IPS-18c (cell line): Measurements from ENCODE around the gene DLG4.
A peak's percentile ranks its signal among the peaks of the same experiment; 100 is the strongest.

ENCODE experiments used
- H3K4me3 ChIP-seq: 2 replicates; pipeline ENCODE4 v1.7.0; 2013; ENCODE audit warnings: low read depth, mild to moderate bottlenecking, low read length, moderate library complexity; ENCODE audit not compliant: insufficient read depth
- H3K9me3 ChIP-seq: one replicate; pipeline ENCODE4 v1.6.1; 2013; ENCODE audit warnings: mild to moderate bottlenecking, low read length, moderate library complexity; ENCODE audit not compliant: control insufficient read depth, insufficient read depth

The DLG4 gene

DNA sequence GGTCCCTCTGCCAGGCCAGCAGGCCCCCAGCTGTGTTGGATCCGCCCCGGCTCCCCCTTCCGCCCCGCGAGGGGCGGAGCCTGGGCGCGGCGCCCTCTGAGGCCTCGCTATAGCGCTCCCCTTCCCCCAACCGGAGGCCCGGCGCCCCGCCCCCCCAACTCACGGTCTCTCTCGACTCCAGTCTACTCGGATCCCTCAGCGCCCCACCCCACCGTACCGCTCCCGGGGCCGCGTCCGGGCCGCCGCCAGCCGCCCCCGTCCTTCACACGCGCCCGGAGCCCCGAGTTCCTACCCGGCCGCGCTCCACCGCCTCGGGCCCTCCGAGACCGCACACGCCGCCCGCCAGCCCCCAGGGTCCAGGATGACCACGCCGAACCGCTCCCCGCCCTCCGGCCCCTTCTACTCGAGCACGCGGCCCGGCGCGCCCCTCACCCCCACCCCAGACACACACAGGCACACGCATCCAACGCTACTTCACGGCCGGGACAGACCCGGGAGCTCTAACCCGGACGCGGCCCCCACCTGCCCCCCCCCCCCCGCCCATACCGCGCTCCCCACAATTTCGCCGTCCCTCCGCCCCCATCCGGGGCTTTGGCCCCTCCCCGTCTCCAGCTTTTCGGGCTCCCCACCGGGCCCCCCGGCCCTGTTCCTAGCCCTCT lies 18.3 kb upstream of the DLG4 start:
- Histone ChIP-seq H3K9me3 (no peaks in the 10 kb centered on the region), H3K4me3 (peak overlapping the region; percentile 96)

DNA sequence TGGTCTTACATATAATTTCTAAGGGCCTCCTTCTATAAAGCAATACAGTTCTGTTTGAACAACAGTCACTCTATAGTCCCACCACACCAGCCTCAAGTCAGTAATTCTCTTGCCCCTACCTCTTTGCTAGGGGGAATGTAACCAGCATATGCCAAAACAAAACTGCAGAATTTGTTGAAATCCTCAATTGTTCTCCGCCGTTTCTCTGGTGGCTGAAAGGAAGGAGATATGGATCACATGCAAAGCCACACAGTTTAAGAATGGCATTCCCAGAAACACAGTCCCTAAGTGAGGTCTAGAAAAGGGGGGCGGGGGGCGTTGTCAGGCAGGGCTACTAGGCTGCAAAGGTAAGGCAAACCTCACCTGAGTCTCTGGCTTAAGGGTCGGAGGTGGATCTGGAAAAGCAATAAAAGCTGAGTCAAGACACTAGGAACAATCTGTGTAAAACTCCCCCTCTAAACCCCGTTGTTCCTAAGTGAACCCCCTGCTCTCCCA lies 17.7 kb upstream of the DLG4 start:
- no peaks in the 10 kb centered on the region for H3K9me3 ChIP-seq
- peak overlapping the region; percentile 75 for H3K4me3 ChIP-seq

DNA sequence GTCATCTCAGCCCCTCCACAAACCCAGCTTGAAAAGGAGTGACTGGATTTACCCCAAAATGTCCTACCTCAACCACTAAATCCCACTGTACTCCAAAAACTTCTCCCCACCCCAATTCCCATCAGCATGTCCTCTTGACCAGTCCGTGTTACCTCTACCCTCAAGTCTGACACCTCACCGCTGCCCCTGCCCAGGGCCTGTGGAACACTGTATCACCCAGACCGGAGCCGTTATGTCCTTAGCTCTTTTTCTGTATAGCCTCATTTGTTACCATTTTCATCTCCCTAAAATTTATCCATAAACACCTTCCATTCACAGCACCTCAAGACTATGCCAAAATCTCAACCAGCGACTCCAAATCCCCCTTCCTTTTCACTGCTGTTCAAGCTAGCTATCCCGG lies 17.2 kb upstream of the DLG4 start:
- no peaks in the 10 kb centered on the region for H3K9me3 ChIP-seq
- no peak overlapping the region for H3K4me3 ChIP-seq

DNA sequence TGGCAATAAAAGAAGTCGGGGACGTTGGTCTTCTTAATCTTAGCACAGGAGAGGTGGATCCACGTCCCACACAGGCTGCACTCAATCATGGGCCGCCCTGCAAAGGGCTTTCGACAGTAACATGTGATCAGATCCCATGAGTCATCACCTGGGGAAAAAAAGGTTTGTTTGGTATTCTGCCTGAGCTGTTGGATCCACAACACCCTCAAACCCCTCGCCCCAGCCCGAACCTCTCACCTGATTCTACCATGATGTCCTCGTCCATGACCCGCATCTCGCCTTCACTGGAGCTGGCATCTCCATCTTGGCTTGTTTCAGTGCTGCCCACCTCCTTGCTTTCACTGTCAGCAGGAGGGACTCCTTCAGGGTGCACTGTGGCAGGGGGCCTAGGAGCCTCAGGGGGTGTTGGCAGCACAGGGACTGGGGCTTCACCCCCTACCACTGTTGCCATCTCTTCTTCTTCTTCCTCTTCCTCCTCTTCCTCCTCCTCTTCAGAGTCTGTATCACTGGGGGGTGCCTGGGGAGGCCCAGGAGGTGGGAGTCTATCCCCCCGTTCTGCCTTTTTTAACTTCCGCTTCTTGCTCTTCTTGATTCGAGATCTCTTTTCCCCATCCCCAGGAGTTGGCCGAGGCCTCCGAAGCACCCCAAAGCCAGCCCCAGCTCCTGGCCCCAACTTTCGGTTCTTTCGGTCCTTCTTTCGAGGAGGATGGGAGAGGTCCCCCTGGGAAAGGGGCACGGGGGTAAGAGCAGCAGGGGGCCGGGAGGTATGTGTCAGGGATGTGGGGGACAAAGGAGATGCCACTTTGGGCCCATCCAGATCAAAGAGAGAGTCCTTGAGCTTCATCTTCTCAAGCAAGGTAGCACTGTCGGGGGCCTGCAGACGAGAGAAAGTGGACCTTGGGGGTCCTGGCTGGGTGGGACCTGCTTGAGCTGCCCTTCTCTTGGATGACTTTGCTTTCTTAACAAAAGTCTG lies 16.3 kb upstream of the DLG4 start:
- H3K9me3 ChIP-seq, result no peaks in the 10 kb centered on the region
- no peak overlapping the region; the same call in 1 of the 2 replicates for H3K4me3 ChIP-seq

DNA sequence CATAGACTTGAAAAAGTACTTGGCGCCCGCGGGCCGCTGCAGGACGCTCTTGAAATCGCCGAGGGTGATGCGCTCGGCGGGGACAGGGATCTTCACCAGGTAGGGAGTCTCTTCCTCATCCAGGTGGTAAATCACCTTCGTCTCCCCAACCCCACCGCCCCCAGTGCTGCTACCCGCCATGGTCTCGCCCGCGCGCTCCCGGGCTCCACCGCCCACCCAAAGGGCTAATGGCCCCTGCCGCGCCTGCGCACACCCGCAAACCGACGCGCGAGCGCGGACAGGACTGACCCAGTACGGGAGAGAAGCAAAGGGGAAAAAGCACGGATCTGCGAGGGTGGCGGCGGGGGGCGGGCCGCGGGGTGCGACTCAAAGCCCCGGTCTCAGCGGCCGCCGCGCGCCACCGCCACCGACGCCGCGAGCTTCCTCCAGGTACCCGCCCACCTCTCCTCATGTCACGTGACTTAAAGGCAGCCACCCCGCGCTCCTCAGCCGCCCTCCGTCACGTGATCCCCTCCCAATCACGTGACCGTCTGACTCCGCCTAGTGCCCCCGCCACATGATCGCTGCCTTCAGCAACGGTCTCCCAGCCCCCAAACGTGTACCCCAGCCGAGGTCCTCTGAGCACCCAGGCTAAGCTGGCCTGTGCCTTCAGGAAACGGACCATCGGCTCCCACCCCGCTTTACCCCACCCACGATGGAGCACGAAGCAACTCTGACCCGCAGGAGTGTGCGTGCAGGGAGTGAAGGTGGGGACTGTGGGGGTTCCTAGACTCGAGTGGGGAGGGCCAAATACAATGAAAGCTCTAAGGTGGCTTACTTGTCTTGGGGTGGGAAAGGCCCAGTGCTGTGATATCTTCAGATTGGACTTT lies 14.7 kb upstream of the DLG4 start, which contains the start of gene DVL2:
DVL2 (minus strand) TSS at position 435 of the 869 bp plus-strand sequence; CDS start at position 180, 255 bp downstream.
- H3K4me3 ChIP-seq, result peak within 1 kb of the TSS; percentile 82
- H3K9me3 ChIP-seq, result no peaks in the 10 kb centered on the region

DNA sequence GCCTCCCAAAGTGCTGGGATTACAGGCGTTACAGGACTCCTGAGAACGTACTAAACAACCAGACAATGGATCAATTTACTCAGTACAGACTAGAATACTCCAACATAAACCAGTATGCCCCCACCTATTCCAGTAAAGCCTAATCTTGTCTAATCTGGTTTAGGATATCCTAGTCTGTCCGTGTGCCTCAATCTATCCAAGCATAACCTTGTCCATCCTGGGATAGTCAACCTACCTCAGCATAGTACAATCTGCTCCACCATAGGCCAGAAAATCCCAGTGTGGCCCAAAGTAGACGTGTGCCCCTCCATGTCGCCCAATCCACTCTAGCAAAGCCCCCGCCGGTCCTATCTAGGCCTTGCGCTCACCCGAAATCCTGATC lies 14.1 kb upstream of the DLG4 start:
- Histone ChIP-seq H3K4me3 (peak overlapping the region; percentile 82), H3K9me3 (no peaks in the 10 kb centered on the region)

DNA sequence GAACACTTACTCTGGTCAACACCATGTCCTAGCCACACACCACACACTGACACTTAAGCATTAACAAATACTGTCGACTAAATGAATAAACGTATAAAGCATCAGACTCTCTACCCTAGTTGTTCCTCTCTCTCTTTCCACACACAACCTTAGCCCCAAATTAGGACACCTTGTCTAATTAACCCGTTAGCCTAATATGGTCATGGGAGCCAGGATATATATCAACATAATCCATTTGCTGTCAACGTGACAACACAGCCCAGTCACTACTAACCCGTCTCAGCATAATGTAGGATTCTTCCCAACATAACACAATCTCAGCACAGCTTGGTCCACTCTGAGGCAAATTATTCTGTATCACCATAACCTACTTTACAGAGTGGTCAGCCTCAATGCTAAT lies 12.5 kb upstream of the DLG4 start:
- H3K4me3 ChIP-seq, result no peak overlapping the region
- no peaks in the 10 kb centered on the region for H3K9me3 ChIP-seq

DNA sequence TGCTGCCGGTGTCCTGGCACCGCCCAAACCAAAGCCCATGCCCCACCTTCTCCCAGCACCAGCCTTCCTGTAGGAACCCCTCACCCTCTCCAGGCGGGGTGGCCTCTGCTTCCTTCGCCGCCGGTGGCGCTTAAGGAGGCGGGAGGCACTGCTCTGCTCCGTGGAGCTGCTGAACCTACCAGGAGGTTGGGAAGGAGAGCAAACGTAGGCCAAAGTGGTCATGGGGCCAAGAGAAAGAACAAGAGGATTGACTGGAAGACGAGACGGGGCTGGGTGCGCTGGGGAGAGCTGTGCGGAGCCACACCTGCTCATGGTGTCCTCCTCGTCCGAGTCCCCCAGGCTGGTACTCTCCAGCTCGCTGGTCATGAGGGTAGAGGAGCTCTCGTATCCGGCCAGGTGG lies 9.9 kb upstream of the DLG4 start:
- H3K9me3 ChIP-seq, result no peaks in the 10 kb centered on the region
- H3K4me3 ChIP-seq, result no peak overlapping the region

DNA sequence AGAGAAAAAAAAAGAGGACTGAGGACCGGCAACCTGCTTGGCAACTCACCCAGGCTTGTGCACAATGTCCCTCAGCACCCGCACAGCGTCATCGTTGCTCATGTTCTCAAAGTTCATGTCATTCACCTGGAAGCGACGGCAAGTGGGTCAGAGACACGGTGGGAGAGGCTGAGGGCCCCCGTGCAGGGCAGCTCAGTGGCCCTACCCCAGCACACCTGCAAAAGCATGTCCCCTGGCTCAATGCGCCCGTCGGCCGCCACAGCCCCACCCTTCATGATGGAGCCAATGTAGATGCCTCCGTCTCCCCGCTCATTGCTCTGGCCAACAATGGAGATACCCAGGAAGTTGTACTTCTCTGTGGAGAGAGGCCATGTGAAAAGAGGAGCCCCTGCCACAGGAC lies 9.3 kb upstream of the DLG4 start:
- H3K4me3 ChIP-seq, result no peak overlapping the region
- H3K9me3 ChIP-seq, result no peaks in the 10 kb centered on the region

DNA sequence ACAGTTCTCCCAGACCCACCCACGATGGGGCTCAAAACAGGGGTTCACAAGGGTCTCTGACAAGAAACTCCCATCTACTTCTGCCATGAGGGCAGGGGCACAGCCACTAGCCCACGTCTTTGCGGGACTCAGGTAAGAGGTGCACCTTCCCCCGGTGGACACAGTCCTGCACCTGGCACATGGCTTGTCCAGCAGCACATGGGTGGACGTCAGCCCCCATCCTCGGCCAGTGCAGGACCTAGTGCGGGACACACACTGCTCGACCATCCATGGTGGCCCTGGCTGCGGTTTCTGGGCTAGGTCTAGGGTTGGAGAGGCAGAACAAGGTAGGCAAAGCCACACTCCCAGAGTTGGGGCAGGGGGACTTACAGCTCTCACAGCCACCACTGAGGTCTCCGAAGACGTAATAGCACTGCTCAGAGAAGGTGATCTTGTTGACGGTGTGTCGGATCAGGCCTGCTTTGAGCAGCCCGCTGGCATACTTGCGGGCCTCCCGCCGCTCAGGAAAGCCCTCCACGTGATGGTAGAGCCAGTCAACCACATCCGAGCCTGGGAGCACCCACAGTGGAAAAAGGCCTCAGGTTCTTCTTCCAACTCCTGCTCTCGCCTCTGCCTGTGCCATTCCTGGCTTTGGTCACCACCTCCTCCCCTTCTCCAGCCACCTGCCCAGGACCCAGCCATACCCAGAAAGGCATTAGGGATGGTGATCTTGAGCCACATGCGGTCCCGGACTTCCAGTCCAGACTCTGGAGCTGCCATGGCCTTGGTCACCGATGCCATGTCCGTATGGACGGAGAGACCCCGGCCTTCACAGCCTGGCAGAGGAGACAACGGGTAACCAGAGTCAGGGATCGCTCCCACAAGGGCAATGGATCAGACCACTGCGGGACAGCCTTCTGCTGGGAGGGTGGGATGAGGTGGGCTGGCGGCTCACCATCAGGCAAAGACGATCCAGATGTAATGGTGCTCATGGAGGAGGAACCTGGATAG lies 7.4 kb upstream of the DLG4 start:
- no peaks in the 10 kb centered on the region for H3K9me3 ChIP-seq

DNA sequence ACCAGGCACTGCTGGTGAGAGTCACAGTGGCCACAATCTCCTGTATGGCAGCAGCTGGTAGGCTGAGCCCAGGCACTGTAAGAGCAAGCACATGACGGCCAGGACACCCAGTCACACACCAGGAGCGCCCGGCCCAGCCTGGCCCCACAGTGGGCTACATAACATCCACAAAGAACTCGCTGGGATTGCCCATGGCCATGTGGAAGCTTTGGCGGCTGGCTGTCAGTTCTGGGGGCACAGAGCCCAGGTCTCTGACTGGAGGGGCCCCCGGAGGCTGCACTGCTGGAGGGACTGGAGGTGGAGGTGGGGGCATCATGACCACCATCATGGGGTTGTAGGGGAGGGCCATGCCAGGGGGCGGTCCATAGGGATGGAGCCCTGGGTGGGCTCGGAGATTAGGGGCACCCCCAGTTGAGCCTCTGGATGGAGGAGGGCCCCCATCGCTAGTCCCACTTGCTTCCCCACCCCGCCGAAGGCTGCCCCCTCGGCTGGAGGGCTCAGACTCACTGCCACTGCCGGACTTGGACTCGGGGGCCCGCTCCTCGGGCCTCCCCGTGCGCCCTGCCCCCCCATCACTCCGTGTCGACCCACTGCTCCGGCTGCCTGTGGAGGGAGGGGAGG lies 6.2 kb upstream of the DLG4 start:
- H3K9me3 ChIP-seq, result no peaks in the 10 kb centered on the region
- H3K4me3 ChIP-seq, result no peak overlapping the region

More for the DNA sequence above, 7.4 kb upstream of the DLG4 start:
- H3K4me3 ChIP-seq, result no peak overlapping the region

DNA sequence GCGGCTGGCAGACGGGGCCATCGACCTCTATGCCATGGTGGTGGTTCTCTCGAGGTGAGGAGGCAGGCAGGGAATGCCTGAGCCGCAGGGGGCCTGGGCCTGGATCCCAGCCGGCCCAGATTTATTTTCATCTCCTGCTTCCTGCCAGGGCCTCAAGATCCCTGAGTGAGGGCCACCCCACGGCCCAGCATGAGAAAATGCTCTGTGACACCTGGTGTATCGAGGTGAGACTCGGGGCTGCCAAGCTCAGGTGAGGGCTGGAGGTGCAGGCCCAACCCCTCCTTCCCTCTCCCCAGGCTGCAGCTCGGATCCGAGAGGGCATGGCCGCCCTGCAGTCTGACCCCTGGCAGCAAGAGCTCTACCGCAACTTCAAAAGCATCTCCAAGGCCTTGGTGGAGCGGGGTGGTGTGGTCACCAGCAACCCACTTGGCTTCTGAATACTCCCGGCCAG lies 5.0 kb upstream of the DLG4 start:
- no peak overlapping the region for H3K4me3 ChIP-seq
- H3K9me3 ChIP-seq, result no peaks in the 10 kb centered on the region

DNA sequence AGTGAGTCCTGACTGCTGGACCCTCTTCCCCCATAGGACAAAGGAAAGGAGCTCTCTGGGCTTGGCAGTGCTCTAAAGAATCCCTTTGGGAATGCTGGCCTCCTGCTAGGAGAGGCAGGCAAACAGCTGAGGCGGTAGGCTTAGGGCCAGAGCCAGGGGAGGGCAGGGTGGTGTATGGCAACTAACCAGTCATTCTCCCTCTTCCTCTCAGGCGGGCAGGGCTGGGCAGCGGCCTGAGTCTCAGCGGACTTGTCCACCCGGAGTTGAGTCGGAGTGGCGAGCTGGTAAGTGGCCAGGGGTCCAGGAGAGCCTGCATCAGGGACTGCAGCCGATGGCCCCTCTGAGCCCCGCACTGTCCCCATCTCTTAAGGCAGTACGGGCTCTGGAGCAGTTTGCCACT lies 4.5 kb upstream of the DLG4 start:
- H3K9me3 ChIP-seq, result no peaks in the 10 kb centered on the region
- no peak overlapping the region for H3K4me3 ChIP-seq

DNA sequence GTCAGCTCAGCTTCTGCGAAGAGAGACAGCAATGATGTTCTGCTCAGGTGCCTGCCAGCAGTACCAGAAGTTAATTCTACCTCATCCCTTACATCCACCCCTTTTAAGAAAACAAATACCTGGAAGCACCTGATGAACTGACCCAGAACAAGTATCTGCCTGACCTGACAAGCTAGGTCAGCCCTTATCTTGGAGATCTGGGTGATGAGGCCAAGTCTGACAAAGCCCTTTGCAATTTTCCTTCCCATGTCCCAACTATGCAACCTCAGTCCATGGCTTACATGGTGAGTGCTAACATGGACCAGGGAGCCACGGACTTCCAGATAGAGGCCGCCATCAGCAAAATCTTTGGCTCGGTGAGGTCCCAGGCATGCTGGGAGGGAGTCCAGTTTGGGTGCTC lies 3.7 kb upstream of the DLG4 start:
- Histone ChIP-seq H3K9me3 (no peaks in the 10 kb centered on the region), H3K4me3 (no peak overlapping the region)

DNA sequence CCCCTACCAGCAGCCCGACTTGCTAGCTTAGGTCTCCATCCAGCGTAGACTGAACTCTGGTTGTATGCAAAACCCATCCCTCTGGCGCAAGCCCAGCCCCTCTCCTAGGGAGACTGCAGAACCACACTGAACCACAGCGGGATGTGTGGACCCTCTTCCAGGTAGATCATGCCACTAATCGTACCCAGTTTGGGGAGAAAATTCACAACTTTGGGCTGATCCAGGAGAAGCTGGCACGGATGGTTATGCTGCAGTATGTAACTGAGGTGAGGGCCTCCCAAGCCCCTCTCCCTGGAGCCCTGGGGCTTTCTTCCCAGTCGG lies 3.3 kb upstream of the DLG4 start:
- Histone ChIP-seq H3K9me3 (no peaks in the 10 kb centered on the region), H3K4me3 (no peak overlapping the region)
